Fibroblast of lung (primary cell): ENCODE measurements around the gene CFAP61. TPM values are rescaled to one million over a fixed set of nuclear protein-coding genes. Genes with fewer than 3 reads are reported as not detected.
A peak's percentile ranks its signal among the peaks of the same experiment; 100 is the strongest.
"Not testable (repeated sequence)": the region's sequence is repeated elsewhere in the genome, so short reads cannot be mapped to it uniquely, and the experiment has no call there.

Source experiments
- DNase-seq, 2 donors: peaks; one replicate each; pipeline versions ENCODE4 v3.0.0 to v3.0.0-alpha.2; 2010; ENCODE audit warnings: low read depth in 2 of 2
- H2AFZ ChIP-seq: 2 replicates; pipeline ENCODE4 v1.5.1; 2012; ENCODE audit warnings: low read length, control low read depth, inconsistent platforms
- H3K27ac ChIP-seq: 2 replicates; pipeline ENCODE4 v1.5.1; 2011; ENCODE audit warnings: low read length, control low read depth; ENCODE audit not compliant: insufficient read depth
- H3K27me3 ChIP-seq: 2 replicates; pipeline ENCODE4 v1.5.1; 2011; ENCODE audit warnings: mild to moderate bottlenecking, low read length; ENCODE audit not compliant: control insufficient read depth, insufficient read depth
- H3K36me3 ChIP-seq: 2 replicates; pipeline ENCODE4 v1.5.1; 2011; ENCODE audit warnings: low read length; ENCODE audit not compliant: control insufficient read depth, insufficient read depth
- H3K4me1 ChIP-seq: 2 replicates; pipeline ENCODE4 v1.5.1; 2011; ENCODE audit warnings: low read length; ENCODE audit not compliant: control insufficient read depth, insufficient read depth; ENCODE audit errors: extremely low read depth
- H3K4me2 ChIP-seq: 2 replicates; pipeline ENCODE4 v1.5.1; 2011; ENCODE audit warnings: low read length, control low read depth; ENCODE audit not compliant: insufficient read depth; ENCODE audit errors: extremely low read depth
- H3K4me3 ChIP-seq, 4 experiments: fragments of 200-600 bp in 1 of 4; sonication (generic) in 1 of 4; replicated peaks in 1 of 4; 2 replicates each; pipeline ENCODE4 v1.5.1; 2011 to 2016; ENCODE audit warnings: low read length in 4 of 4, low read depth in 3 of 4, mild to moderate bottlenecking in 3 of 4, control low read depth in 2 of 4, inconsistent platforms in 1 of 4, mixed read lengths in 1 of 4; ENCODE audit not compliant: insufficient read depth in 1 of 4; ENCODE audit errors: control extremely low read depth in 1 of 4
- H3K79me2 ChIP-seq: 2 replicates; pipeline ENCODE4 v1.5.1; 2012; ENCODE audit warnings: mild to moderate bottlenecking, low read length, inconsistent platforms; ENCODE audit not compliant: control insufficient read depth, insufficient read depth
- H3K9ac ChIP-seq: 2 replicates; pipeline ENCODE4 v1.5.1; 2011; ENCODE audit warnings: mild to moderate bottlenecking, low read length, control low read depth; ENCODE audit not compliant: insufficient read depth
- H3K9me3 ChIP-seq: 2 replicates; pipeline ENCODE4 v1.5.1; 2012; ENCODE audit warnings: low read depth, low read length; ENCODE audit not compliant: control insufficient read depth, insufficient read depth
- H4K20me1 ChIP-seq: 2 replicates; pipeline ENCODE4 v1.5.1; 2011; ENCODE audit warnings: low read length; ENCODE audit not compliant: control insufficient read depth, insufficient read depth; ENCODE audit errors: extremely low read depth
- EZH2 ChIP-seq: IDR thresholded peaks from 2 replicates; pipeline ENCODE4 v1.5.1; 2012; ENCODE audit warnings: low read length, control low read depth, mild to moderate bottlenecking; ENCODE audit errors: missing control alignments
- polyA plus RNA-seq, 2 donors: library from polyadenylated mRNA; depleted of rRNA in 1 of 2; stranded (reverse) in 1 of 2; unstranded in 1 of 2; fragments of >200 nt; gene quantifications; 2 replicates each; pipeline ENCODE4 v1.2.1, GENCODE V29; 2011 to 2012; ENCODE audit warnings: missing spikeins in 1 of 2
- total RNA-seq: library from RNA; depleted of rRNA; stranded (reverse); fragments of >200 nt; gene quantifications from 2 replicates; pipeline ENCODE4 v1.2.1, GENCODE V29; 2014
- TF ChIP-seq, protein P1 (sequence below), 2 donors: IDR thresholded peaks in 1 of 2; conservative IDR thresholded peaks in 1 of 2; 1 replicate in 1 of 2; 2 replicates in 1 of 2; pipeline ENCODE4 v1.5.1; 2011 to 2012; ENCODE audit warnings: low read length in 2 of 2, control low read depth in 1 of 2, inconsistent platforms in 1 of 2, low read depth in 1 of 2, mild to moderate bottlenecking in 1 of 2

CFAP61 gene
- total and polyA plus RNA-seq, 2 donors (not counting 1 experiment from before 2014, with no cell fraction given), result not detected

DNA sequence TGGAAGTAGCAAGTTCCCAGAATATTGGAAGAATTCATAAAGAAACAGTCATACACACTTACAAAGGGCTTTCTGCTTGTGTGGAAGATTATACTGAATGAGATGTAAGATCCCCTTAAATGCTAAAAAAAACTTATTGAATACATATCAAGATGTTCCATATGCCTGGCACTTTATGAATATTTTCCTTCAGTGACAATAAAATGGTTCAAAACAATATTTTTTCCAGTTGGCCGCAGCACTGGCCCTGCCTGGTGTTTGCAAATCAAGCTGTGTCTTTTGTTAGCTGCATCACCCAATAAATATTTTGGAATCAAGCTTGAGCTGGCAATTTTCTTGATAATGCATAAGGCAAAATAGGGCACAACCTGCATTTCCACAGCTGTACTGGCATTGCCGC, 51.2 kb downstream of the CFAP61 start:
- no peaks in the 10 kb centered on the region for H3K4me1 ChIP-seq
- no peaks in the 10 kb centered on the region for H3K9me3 ChIP-seq
- H3K79me2 ChIP-seq, result no peaks in the 10 kb centered on the region
- H3K9ac ChIP-seq, result no peak overlapping the region
- H3K4me3 ChIP-seq, result no peak overlapping the region
- H3K36me3 ChIP-seq, result no peaks in the 10 kb centered on the region
- H4K20me1 ChIP-seq, result no peaks in the 10 kb centered on the region
- no peak overlapping the region for H3K4me2 ChIP-seq
- no peak overlapping the region for H3K27ac ChIP-seq
- TF ChIP-seq, protein P1, sequence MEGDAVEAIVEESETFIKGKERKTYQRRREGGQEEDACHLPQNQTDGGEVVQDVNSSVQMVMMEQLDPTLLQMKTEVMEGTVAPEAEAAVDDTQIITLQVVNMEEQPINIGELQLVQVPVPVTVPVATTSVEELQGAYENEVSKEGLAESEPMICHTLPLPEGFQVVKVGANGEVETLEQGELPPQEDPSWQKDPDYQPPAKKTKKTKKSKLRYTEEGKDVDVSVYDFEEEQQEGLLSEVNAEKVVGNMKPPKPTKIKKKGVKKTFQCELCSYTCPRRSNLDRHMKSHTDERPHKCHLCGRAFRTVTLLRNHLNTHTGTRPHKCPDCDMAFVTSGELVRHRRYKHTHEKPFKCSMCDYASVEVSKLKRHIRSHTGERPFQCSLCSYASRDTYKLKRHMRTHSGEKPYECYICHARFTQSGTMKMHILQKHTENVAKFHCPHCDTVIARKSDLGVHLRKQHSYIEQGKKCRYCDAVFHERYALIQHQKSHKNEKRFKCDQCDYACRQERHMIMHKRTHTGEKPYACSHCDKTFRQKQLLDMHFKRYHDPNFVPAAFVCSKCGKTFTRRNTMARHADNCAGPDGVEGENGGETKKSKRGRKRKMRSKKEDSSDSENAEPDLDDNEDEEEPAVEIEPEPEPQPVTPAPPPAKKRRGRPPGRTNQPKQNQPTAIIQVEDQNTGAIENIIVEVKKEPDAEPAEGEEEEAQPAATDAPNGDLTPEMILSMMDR (conservative IDR thresholded peaks at IDR 0.05 in 1 of 2, IDR thresholded peaks at IDR 0.05 in 1 of 2; ENCODE audit: low read depth in 1 of 2, low read length in 2 of 2), result no peak
- TF ChIP-seq EZH2, result no peak
- no peak overlapping the region for H2AFZ ChIP-seq
- no peak for DNase-seq
- no peaks in the 10 kb centered on the region for H3K27me3 ChIP-seq

DNA sequence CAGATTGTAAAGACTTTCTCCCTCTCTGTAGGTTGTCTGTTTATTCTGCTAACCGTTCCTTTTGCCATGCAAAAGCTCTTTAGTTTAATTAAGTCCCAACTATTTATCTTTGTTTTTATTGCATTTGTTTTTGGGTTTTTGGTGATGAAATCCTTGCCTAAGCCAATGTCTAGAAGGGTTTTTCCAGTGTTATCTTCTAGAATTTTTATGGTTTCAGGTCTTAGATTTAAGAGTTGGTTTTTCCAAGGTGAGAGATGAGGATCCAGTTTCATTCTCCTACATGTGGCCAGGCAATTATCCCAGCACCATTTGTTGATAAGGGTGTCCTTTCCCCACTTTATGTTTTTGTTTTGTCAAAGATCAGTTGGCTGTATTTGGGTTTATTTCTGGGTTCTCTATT, 70.9 kb downstream of the CFAP61 start:
- H3K4me3 ChIP-seq, H2AFZ ChIP-seq, H3K27ac ChIP-seq, H3K4me2 ChIP-seq, H3K36me3 ChIP-seq, H3K79me2 ChIP-seq, H3K9me3 ChIP-seq, H3K4me1 ChIP-seq, H4K20me1 ChIP-seq, H3K9ac ChIP-seq, H3K27me3 ChIP-seq, DNase-seq: not testable (repeated sequence)

GRCh38 chr20:20130399-20130798, 78.1 kb downstream of the CFAP61 start:
- Histone ChIP-seq H3K9me3 (no peaks in the 10 kb centered on the region), H3K27me3 (no peaks in the 10 kb centered on the region), H3K79me2 (no peaks in the 10 kb centered on the region), H3K27ac (no peak overlapping the region), H3K9ac (no peak overlapping the region), H4K20me1 (no peaks in the 10 kb centered on the region), H3K4me1 (no peaks in the 10 kb centered on the region), H2AFZ (no peak overlapping the region), H3K4me2 (no peak overlapping the region), H3K36me3 (no peaks in the 10 kb centered on the region), H3K4me3 (no peak overlapping the region)
- peak in 1 of 2 donors; percentile 2 for DNase-seq
- TF ChIP-seq, protein P1 (conservative IDR thresholded peaks at IDR 0.05 in 1 of 2, IDR thresholded peaks at IDR 0.05 in 1 of 2; ENCODE audit: low read depth in 1 of 2, low read length in 2 of 2), result peak in 1 of 2 donors; percentile 6
- TF ChIP-seq EZH2, result no peak
